ENCODE results near the gene TTLL3.

TTLL3 gene

DNA sequence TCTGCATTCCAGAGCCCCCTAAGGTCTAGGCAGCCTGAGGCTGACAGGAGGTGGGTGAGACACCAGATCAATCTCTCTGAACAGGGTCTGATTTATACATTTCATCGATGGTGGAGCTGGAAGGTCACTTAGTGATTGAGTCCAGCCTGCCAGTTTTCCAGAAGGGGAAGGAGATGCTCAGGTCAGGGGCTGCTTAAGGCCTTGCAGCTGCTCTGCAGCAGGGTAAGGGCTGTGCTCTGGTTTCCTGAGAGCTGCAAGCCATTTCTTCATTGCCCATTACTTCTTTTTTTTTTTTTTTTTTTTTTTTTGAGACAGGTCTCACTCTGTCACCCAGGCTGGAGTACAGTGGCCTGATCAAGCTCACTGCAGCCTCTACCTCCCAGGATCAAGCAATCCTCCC, 28.5 kb upstream of the TTLL3 start:
- no peak for DNase-seq (ENCODE audit: low read depth in 2 of 2, low spot score in 1 of 2)

DNA sequence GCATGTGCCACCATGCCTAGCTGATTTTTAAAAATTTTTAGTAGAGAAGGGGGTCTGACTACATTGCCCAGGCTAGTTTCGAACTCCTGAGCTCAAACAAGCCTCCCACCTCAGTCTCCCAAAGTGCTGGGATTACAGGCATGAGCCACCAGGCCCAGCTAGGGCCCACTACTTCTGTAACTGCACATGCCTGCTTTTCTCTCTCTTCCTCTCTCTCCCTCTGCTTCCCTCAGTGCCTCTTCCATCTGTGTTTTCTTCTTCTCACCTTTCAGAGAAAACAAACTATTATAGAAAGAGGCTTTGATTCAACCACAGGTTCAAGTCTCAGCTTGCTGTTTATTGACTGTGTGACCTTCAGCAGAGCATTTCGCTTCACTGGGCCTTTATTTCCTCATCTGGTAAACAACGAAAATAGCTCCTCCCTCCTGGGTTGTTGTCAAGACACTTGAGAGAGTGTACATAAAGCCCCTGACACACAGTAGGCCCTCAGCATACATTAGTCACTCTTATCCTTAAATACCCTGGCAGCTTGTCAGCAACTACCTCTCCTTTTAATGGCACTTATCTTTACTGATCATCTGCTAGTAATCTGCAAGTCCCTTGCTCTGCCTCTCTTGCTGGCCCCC, 28.0 kb upstream of the TTLL3 start:
- no peak for DNase-seq (ENCODE audit: low read depth in 2 of 2, low spot score in 1 of 2)

DNA sequence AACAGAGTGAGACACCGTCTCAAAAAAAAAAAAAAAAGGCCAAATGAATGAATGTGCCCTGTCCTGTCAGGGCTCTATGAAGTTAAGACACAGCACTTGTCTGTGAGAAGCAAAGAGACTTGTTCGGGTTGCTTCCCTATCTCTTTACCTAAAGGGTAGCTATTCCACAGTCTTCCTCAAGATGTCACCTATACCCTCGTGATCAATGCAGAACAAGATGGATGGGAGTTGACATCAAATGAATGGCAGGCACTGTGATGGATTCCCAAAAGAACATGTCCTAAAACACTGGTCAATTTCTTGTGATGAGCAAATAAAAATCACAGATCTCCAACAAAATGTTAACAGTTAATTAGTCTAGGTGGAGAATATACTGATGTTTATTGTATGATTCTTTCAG, 27.3 kb upstream of the TTLL3 start:
- no peak for DNase-seq (ENCODE audit: low read depth in 2 of 2, low spot score in 1 of 2)

DNA sequence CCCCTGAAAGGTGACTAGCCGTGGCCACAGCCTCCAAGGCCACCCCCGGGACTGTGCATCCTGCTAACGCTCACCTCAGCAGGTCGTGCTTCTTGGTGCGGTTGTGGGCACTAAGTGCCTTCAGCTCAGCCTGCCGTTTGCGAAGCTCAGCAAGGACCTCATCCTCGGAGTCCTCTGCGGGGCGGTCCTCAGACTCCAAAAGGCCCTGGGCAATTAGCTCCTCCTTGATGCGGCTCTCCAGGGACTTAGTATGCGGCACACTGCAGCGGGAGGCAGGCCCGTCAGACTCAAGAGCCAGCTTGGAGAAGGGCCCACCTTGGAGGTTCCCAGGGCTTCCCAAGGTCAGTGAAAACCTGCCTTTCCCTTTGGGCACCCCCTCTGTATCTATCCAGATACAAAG, 26.1 kb upstream of the TTLL3 start:
- DNase-seq (ENCODE audit: low read depth in 2 of 2, low spot score in 1 of 2), result no peak

DNA sequence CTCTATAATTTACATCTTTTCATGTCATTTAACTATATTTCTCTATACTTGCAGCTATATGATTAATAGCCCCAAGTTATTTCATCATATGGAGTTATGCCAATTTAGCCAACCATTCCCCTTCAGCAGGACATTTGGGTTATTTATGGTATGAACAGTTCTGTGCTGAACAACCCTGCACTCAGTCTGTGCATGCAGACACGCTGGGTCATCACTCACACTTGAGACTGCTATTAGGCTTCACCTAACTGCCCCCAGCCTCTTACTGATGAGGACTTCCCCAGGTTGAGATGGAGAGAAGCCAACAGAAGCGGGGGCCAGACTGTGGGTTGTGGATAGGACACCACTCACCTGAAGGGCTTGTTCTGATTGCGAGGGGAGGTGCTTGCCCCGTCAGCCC, 25.1 kb upstream of the TTLL3 start:
- DNase-seq (ENCODE audit: low read depth in 2 of 2, low spot score in 1 of 2), result no peak

DNA sequence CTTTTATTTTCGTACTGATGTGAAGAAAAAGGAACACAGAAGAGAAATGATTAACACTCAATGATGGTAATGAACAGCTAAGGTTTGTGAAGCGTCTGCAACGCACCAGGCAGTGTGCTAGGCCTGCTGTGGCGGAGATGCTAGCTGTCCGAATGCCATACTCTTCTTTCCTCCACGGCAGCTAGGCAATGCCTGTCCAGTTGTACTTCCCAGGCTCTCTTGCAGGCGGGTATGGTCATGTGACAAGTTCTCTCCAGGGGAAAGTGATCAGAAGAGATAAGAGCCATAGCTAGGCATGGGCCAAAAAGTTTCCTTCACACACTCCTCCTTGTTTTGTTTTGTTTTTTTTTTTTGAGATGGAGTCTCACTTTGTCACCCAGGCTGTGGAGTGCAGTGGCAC, 24.5 kb upstream of the TTLL3 start:
- no peak for DNase-seq (ENCODE audit: low read depth in 2 of 2, low spot score in 1 of 2)

DNA sequence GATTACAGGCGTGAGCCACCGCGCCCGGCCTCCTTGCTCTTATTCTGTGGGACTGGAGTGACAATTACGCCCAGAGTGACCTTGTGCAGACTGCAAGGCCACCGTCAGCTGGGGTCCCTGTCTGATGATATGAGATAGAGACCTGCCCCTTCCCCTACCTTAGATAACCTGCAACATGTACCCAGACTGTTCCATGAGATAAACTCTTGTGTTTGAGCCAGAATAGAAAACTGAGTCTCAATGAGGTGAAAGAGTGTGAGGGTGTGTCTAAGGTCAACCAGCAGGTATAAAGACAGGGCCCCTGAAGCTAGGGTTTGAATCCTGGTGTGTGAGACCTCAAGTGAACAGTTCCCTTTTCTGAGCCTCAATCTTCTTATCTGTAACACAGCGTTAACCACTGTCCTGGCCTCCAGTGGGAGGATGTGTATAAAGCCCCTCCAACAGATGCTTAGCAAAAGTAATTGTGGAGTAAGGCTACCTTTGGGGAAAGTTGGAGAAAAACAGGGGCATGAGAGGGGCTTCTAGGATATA, 23.8 kb upstream of the TTLL3 start:
- no peak for DNase-seq (ENCODE audit: low read depth in 2 of 2, low spot score in 1 of 2)

DNA sequence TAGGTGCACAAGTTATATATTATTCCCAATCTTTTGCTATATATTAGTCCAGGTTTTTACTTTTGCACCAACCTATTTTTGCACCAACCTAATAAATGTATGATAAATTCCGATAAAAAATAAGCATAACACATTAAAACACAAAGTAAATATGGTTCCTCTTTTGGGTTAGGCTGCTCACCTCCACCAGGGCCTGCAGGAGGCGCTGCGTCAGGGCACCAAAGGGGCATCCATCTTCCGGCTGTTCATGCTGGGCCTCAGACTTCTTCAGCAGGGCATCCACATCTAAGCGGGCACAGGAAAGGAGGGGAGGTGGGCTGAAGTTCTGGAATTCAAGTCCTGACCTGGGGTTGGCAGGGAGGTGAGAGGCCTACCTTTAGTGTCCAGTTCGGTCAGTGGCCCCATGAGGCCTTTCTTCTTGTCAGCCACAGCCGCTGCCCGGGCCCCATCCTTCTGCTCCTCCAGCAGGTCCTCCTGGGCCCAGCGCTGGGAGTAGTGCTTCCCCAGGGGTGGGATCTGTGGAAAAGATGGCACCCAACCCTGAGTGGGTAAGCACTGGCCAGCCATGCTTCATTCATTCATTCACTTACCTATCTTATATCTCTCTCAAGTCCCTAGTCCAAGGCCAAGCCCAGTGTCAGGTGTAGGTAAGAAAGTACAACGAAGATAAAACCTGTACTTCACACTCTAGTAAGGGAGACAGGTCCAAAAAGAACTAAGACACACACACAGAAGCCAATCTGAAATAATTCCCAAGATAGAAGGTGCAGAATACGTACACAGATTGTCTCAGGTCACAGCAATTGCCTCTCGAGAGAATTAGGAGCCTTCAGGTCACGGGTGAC, 23.0 kb upstream of the TTLL3 start:
- DNase-seq (ENCODE audit: low read depth in 2 of 2, low spot score in 1 of 2), result no peak

DNA sequence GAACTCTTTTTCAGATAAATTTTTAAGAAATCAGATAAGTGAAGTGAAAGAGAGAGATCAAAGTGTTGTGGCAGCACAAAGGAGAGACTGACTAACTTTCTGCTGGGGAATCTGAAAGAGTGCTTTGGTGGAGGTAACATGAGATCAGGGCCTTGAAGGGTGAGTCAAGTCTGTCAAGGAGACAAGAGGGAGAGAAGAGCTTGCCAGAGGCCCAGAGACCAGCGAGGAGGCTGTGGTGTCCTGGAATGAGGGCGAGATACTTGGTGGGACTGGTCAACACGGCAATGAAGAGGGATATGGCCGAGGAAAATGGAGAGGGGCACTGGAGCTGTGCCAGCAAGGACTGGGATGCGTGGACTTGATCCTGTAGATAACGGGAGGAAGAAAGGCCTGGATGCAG, 22.3 kb upstream of the TTLL3 start:
- DNase-seq (ENCODE audit: low read depth in 2 of 2, low spot score in 1 of 2), result no peak

DNA sequence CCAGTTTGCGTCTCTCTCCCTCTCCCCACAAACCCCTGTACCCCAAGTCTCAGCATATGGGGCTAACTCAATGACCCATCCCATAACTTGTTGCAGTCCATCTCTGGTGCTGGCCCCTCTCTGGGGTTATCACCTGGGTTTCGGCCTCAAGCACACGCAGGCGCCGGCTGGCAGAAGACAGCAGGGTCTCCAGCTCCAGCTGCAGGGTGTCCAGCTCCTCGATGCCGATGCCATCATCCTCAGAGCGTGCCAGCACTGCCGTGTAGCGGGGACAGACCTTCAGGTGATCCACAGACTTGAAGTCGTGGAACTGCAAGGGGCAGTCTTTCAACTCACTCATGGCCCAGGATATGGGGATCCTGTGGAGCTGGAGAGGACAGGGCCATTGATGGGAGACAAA, 18.9 kb upstream of the TTLL3 start:
- no peak for DNase-seq (ENCODE audit: low read depth in 2 of 2, low spot score in 1 of 2)

DNA sequence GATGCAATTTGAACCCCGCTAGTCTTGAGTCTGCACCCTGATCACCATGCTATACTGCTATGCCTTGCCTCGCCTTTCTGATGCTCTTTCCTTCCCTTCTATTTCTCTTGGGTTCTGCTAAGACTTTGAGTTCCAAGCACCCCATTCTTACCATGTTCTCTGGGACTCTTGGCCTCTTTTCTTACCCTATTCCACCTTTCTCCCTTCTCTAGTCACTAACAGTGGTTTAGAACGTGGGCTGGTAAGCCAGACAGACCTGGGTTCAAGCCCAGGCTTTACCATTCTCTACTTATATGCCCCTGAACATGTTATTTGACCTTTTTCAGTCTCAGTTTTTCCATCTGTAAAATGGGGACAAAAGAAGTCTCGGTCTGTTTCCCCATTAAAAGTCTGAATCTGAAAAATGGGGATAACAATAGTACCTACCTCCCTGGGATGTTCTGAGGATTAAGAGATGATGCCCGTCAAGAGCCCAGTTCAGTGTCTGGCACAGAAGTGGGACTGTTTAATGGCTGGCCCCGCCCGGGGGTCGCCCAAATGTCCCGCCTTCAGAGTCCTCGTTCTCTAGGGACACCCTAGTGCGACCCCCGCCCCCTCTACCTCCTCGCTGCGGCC, 18.2 kb upstream of the TTLL3 start:
- DNase-seq (ENCODE audit: low read depth in 2 of 2, low spot score in 1 of 2), result no peak

DNA sequence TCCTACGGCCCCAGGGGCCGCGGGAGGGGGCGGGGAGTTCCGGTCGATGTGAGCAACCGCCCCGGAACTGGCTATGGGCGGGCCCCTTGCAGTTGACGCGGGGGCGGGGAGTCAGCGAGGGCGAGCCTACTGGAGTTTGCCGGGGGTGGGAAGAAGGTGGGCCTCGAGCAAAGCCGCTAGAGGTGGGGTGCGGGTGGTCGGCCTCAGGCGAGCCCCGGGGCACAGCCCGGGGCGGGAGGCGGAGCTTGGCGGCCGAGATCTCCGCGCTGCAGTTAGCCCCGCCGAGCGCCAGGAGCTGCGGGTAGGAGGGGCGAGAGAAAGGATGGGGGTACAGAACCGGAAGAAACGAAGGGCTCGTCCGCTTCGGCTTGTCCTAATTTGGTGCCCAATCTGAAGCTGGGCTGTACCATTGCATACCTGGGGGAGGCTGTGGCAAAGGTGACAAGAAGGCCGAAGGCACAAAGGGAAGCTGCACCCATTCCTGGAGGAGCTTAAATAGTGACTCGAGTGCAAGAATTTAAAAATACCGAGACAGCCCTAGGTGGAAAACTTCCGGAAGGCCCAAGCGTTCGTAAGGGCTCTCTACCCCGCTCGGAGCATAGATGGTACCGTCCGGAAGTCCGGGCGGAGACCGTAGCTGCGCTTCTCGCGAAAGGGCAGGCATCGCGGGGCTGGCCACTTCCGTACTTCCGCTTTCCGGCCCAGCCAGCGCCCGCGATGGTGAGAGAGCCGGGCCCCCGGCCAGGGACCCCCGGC, 17.5 kb upstream of the TTLL3 start, which contains the start of the genes ARPC4 and TADA3:
Gene ARPC4 (plus strand): TSS at position 678 of the 756 bp plus-strand sequence. CDS start 40 bp downstream, at position 718.
Gene TADA3 (minus strand): TSS at position 69 of the 756 bp plus-strand sequence. CDS start 1,007 bp downstream, outside the sequence.
- DNase-seq (ENCODE audit: low read depth in 2 of 2, low spot score in 1 of 2), result peak; percentile 84 to 86

DNA sequence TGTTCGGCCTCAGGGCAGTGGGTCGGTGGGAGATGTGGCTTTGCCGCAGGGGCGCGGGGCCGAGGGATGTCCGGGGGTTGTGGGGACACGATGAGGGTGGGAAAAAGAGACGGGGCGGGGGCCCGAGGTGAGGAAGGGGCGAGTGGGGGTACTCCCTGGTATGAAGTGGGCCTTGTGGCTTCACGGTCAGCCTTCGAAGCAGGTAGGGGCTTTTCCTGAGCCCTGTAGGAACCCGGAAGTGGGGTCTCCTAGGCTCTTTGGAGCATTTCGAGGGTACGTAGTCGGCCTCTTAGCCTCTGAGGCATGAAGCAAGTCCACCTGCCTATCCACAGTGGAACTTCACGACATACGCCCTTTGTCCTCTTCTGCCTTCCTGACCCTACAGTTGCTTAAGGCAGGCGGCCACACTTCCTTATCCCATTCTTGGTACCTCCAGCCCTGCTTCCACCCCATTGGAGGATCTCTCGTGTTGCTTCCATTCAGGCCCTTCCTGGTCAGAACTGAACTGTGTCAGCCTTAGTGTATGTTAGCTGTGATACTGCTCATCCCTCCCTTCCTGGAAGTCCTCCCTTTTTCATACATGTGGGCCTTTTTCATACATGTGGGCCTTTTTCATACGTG, 16.8 kb upstream of the TTLL3 start:
- DNase-seq (ENCODE audit: low read depth in 2 of 2, low spot score in 1 of 2), result no peak

DNA sequence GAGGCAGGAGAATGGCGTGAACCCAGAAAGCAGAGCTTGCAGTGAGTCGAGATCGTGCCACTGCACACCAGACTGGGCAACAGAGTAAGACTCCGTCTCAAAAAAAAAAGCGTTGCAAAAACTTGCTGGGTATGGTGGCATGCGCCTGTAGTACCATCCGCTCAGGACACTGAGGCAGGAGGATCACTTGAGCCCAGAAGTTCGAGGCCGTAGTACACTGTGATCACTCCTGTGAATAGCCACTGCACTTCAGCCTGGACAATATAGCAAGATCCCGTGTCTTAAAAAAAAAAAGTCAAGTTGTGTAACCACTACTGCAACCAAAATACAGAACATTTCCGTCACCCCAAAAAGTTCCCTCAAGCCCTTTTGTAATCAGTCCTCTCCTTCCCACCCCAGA, 15.7 kb upstream of the TTLL3 start:
- DNase-seq (ENCODE audit: low read depth in 2 of 2, low spot score in 1 of 2), result no peak

DNA sequence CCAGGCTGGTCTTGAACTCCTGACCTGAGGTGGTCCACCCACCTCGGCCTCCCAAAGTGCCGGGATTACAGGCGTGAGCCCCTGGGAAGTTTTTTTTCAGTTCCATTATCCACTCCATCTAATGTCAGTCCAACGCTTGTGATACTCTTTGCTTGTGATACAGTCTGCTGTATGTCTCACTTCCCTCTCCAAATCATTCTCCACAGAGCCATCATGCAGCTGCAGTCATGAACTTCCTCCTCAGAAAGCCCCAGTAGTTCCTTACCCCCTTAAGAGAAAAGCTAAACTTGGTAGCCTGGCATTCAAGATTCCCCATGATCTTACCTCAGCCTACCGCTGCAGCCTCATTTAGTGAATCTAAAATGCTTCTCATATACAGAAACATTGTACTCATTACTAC, 14.9 kb upstream of the TTLL3 start:
- no peak for DNase-seq (ENCODE audit: low read depth in 2 of 2, low spot score in 1 of 2)

DNA sequence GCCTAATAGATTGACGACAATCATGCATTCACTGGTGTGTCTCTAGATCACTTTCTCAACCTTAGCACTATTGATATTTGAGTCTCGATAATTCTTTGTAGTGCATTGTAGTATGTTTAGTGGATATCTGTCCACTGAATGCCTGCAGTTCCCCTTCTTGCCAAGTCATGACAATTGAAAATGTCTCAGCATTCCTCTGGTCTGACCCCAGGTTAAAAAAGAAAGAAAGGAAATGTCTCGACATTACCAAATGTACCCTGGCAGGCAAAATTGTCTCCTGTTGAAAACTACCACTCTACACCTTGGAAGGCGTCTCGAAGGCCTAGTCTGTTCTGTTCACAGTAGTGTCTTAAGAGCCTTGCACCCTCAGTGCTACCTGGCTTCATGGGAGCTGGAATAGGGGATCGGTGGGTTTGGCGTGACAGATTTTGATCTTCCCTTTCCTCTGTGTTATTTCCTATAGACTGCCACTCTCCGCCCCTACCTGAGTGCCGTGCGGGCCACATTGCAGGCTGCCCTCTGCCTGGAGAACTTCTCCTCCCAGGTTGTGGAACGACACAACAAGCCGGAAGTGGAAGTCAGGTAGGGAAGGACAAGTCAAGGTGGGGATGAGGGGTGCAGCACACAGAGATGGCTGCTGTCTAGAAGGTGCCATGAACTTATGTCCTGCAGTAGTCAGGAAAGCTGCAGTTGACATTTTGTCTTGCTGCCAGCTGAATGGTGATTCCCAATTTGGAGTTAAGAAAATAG, 12.7 kb upstream of the TTLL3 start:
- DNase-seq (ENCODE audit: low read depth in 2 of 2, low spot score in 1 of 2), result no peak

DNA sequence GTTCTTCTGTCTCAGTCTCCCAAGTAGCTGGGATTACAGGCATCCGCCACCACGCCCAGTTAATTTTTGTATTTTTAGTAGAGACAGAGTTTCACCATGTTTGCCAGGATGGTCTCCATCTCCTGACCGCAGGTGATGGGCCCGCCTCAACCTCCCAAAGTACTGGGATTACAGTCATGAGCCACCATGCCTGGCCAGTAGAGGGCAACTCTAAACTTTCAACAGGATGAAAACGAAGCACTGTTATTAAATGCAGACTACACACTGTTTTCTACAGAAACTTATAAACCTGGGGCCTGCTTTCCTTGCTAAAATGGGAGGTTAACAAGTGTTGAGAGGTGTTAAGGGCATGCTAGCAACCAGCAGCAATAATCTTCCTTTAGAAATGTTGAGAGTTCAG, 9.5 kb upstream of the TTLL3 start:
- DNase-seq (ENCODE audit: low read depth in 2 of 2, low spot score in 1 of 2), result no peak

DNA sequence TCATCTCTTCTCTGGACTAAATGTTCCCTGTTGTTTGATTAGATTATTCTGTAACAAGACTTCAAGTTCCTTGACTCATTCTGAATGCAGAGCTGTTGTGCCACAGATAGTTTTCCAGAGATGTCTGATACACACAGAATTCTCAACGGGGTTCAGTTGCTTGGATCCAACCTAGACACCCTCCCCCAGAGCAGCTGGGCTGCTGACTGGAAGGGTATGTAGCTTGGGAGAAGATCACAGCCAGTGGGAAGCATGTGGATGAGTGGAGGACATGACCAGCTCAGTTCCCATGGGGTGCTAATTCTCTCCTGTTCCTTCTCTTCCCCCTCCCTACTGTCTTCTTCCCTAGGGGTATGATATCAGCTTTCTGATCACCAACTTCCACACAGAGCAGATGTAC, 6.6 kb upstream of the TTLL3 start:
- DNase-seq (ENCODE audit: low read depth in 2 of 2, low spot score in 1 of 2), result no peak

DNA sequence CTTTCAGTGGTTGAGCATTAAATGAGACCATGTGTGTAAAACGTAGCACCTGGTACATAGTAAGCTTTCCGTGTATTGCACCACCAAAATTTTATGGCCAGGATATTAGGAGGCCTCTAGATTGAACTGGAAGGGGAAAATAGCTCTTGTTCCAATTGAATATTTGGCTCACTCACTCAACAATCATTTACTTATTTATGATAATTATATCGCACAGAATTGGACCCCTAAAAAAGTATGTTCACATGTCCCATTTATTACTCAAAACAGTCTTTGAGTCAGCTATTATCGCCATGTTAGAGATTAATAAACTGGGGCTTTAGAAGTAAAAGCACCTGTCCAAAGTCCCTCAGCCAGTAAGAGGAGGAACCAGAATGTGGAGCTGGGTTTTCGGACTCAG, 5.1 kb upstream of the TTLL3 start:
- DNase-seq (ENCODE audit: low read depth in 2 of 2, low spot score in 1 of 2), result no peak

DNA sequence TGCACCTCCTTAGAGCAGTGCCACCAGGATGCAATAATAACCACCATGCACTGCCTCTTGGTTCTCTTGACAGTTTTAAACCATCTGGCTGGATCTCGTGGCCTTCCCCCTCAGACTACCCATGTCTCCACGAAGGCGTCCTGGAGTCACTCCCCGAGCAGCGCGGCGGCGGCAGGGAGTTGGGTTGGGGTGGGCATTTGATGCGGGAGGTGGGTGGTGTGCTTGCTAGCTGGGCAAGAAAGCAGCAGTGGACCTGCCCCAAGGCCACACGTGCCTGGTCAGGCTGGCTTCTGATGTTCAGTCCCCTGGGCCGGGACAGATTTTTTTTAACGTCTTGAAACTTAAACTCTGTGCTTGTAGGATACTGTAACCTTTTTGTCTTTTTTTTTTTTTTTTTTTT, 3.9 kb upstream of the TTLL3 start:
- DNase-seq (ENCODE audit: low read depth in 2 of 2, low spot score in 1 of 2), result no peak
